ENCODE data around the gene DHPS.
"Not testable (repeated sequence)": the region's sequence is repeated elsewhere in the genome, so short reads cannot be mapped to it uniquely, and the experiment has no call there.

The DHPS gene

DNA sequence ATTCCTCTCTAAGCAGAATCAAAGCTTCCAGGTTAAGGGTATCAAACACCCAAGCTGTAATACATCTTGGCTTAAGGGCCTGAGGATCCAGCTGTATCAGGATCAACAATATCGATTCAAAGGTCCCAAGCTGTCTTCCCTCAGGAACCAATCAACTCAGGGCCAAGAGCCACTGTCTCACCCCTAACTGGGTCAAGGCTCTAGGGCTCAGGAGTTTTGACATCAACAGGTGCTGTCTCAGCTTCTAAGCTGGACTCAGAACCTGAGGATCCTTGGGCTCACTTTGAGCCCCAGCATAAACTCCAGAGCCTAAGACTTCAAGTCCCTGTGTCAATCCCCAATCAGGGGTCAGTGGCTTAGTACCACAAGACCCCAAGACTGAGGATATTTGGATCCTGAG is 13.8 kb upstream of the DHPS start:
- TF ChIP-seq PAX5 (IDR thresholded peaks at IDR 0.05; ENCODE audit: insufficient read depth, low read length, severe bottlenecking) (no peak), TAF1 (IDR thresholded peaks at IDR 0.05; ENCODE audit: low read depth, low read length) (no peak), POLR2A (IDR thresholded peaks at IDR 0.05; ENCODE audit: low read depth, low read length) (no peak), POLR2AphosphoS5 (IDR thresholded peaks at IDR 0.05; ENCODE audit: low read depth, low read length) (no peak), POU2F2 (IDR thresholded peaks at IDR 0.05; ENCODE audit: low read depth, low read length) (no peak), SPI1 (IDR thresholded peaks at IDR 0.05; ENCODE audit: low read depth, low read length) (no peak)
- DNase-seq (ENCODE audit: insufficient read length, low spot score) (no peak), FAIRE-seq (no peak)

DNA sequence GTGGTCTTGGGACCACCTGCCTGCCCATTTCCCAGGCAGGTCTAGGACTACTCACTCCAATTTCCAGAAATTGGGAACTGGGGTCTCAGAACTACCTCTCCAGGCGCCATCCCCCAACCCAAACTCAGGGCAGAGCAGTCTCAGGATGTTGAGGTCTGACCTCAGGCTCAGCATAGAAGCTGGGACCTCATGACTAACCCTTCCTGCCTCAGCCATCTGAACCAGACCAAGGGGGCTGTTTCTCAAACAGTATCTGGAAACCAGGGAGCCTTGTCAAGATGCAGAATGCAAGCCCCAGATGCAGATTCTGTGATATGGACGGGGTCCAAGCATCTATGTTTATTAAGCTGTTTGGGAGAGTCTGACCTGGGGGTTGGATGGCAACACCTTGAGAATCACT is 13.4 kb upstream of the DHPS start:
- FAIRE-seq = no peak
- DNase-seq (ENCODE audit: insufficient read length, low spot score) = no peak
- TF ChIP-seq TAF1 (IDR thresholded peaks at IDR 0.05; ENCODE audit: low read depth, low read length) (no peak), POLR2AphosphoS5 (IDR thresholded peaks at IDR 0.05; ENCODE audit: low read depth, low read length) (no peak), POU2F2 (IDR thresholded peaks at IDR 0.05; ENCODE audit: low read depth, low read length) (no peak), SPI1 (IDR thresholded peaks at IDR 0.05; ENCODE audit: low read depth, low read length) (no peak), POLR2A (IDR thresholded peaks at IDR 0.05; ENCODE audit: low read depth, low read length) (no peak), PAX5 (IDR thresholded peaks at IDR 0.05; ENCODE audit: insufficient read depth, low read length, severe bottlenecking) (no peak)

DNA sequence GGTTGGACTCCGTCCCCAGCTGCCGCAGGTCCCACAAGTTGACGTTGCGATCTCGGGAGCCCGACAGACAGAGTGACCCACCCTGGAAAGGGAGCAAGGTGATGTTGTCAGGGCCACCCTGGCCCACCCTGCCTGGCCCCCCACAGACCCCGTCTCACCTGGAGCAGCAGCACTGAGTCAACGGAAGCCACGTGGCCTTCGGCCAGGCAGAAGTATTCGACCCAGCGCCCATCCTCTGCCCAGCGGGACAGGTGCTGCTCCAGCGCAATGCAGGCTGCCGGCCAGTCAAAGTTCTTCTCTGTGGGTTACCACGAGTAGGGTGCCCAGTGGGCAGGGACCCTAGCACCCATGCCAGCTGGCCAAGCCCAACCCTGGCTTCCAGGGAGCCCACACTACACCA is 13.0 kb upstream of the DHPS start:
- DNase-seq (ENCODE audit: insufficient read length, low spot score) (no peak), FAIRE-seq (no peak)
- TF ChIP-seq TAF1 (IDR thresholded peaks at IDR 0.05; ENCODE audit: low read depth, low read length) (no peak), POU2F2 (IDR thresholded peaks at IDR 0.05; ENCODE audit: low read depth, low read length) (no peak), POLR2AphosphoS5 (IDR thresholded peaks at IDR 0.05; ENCODE audit: low read depth, low read length) (no peak), POLR2A (IDR thresholded peaks at IDR 0.05; ENCODE audit: low read depth, low read length) (no peak), SPI1 (IDR thresholded peaks at IDR 0.05; ENCODE audit: low read depth, low read length) (no peak), PAX5 (IDR thresholded peaks at IDR 0.05; ENCODE audit: insufficient read depth, low read length, severe bottlenecking) (no peak)

DNA sequence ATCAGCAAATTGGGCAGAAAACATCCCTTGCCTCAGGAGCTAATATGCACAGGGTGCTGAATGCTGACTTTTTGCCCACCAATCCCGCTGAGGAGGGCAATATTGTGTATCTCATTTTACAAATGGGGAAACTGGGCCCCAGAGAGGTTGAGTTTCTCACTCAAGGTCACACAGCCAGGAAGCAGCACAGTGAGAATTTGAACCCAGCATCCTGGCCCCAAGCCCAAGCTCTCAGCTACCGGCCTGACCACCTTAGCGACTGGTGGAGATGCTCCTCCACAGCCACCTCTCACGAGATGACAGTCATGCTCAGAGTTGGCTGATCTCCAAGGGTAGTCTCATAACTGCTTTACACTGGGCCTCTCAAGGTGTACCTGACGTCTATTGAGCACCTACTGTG is 11.3 kb upstream of the DHPS start:
- no peak for FAIRE-seq
- no peak for DNase-seq (ENCODE audit: insufficient read length, low spot score)
- no peak for TF ChIP-seq POU2F2 (IDR thresholded peaks at IDR 0.05; ENCODE audit: low read depth, low read length)
- no peak for TF ChIP-seq TAF1 (IDR thresholded peaks at IDR 0.05; ENCODE audit: low read depth, low read length)
- TF ChIP-seq POLR2A (IDR thresholded peaks at IDR 0.05; ENCODE audit: low read depth, low read length) = no peak
- no peak for TF ChIP-seq PAX5 (IDR thresholded peaks at IDR 0.05; ENCODE audit: insufficient read depth, low read length, severe bottlenecking)
- TF ChIP-seq POLR2AphosphoS5 (IDR thresholded peaks at IDR 0.05; ENCODE audit: low read depth, low read length) = no peak
- TF ChIP-seq SPI1 (IDR thresholded peaks at IDR 0.05; ENCODE audit: low read depth, low read length) = no peak

DNA sequence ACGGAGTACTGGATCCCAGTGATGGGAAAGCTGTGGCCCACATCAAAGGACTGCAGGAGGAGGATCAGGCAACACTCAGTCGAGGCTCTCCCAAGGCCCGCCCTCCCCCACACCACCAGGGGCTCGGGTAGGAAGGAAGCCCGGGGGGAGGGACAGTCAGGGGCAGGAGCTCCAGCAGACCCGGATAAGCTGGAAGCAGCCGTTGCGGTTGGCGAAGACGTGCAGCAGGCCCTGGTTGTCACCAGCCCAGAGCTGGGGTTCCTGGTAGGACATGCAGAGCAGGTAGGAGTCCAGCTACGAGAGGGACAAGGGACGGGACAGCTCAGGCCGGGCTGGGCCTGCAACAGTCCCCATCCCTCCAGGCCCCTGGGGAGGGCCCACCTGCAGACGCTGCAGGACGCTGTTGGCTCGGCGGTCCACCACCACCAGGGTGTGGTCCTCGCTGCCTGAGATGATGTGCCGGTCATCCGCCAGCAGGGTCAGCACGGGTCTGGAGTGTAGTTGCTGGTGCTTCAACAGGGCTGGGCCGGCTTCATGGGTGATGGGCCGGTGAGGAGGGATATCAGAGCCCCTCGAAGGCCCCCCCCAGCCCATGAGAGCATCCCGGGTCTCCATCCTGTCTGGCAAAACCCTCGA is 8.0 kb upstream of the DHPS start:
- no peak for FAIRE-seq
- TF ChIP-seq PAX5 (IDR thresholded peaks at IDR 0.05; ENCODE audit: insufficient read depth, low read length, severe bottlenecking) (no peak), POU2F2 (IDR thresholded peaks at IDR 0.05; ENCODE audit: low read depth, low read length) (no peak), POLR2A (IDR thresholded peaks at IDR 0.05; ENCODE audit: low read depth, low read length) (no peak), SPI1 (IDR thresholded peaks at IDR 0.05; ENCODE audit: low read depth, low read length) (no peak), TAF1 (IDR thresholded peaks at IDR 0.05; ENCODE audit: low read depth, low read length) (no peak), POLR2AphosphoS5 (IDR thresholded peaks at IDR 0.05; ENCODE audit: low read depth, low read length) (no peak)
- DNase-seq (ENCODE audit: insufficient read length, low spot score) = no peak

DNA sequence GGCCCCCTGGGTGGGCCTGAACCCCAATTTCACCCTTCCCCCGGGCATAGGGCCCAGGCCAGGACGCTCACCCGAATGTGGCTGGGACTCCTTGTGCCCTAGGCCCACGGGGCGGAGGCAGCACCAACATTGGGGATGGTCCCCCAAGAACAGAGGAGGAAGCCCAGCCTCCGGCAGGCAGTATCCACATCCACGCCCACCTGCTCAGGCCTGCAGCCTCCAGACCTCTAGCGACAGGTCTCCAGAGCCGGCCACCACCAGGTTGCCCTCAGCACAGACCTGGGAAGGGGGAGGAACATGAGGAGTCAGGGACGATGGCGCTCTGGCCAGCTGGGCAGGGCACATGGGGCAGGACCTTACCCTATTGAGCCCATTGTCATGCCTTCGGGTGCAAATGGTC is 7.3 kb upstream of the DHPS start:
- TF ChIP-seq TAF1 (IDR thresholded peaks at IDR 0.05; ENCODE audit: low read depth, low read length) = no peak
- no peak for TF ChIP-seq PAX5 (IDR thresholded peaks at IDR 0.05; ENCODE audit: insufficient read depth, low read length, severe bottlenecking)
- no peak for TF ChIP-seq POLR2AphosphoS5 (IDR thresholded peaks at IDR 0.05; ENCODE audit: low read depth, low read length)
- TF ChIP-seq SPI1 (IDR thresholded peaks at IDR 0.05; ENCODE audit: low read depth, low read length) = no peak
- no peak for TF ChIP-seq POU2F2 (IDR thresholded peaks at IDR 0.05; ENCODE audit: low read depth, low read length)
- TF ChIP-seq POLR2A (IDR thresholded peaks at IDR 0.05; ENCODE audit: low read depth, low read length) = no peak
- no peak for DNase-seq (ENCODE audit: insufficient read length, low spot score)
- FAIRE-seq = no peak

DNA sequence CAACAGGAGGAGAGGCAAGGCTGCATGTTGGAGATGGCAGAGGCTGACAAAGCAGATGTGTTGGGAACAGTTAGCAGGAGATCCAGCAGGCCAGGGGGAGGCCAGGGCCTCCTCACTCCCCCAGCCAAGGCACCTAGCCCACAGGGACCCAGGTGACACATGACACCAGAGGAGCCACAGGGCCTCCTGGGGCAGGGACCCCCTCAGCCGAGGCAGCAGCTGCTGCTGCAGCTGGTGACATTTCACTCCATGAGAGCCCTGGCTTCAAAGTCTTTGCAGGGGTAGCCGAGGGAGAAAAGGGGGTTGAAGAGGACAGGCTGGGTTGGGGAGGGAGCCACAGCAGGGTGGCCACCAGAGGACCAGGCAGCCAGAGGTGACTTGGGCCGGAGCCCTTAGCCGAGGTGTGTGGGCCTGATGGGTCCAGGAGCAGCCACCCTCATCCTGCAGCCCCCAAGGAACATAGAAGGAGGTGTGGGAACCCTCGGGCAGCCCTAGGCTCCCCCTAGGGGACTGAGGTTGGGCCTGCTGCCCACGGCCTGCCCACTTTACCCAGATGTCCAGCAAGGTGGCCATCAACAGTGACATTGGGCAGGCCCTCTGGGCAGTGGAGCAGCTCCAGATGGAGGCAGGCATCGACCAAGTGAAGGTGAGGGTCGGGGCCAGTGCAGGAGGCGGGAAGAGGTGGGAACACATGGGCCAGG is 6.0 kb upstream of the DHPS start, which contains the start of gene GNG14:
TSS of gene GNG14 (plus strand) at position 503 of the 701 bp plus-strand sequence. CDS start at position 554, 51 bp downstream.
- TF ChIP-seq POLR2AphosphoS5 (IDR thresholded peaks at IDR 0.05; ENCODE audit: low read depth, low read length) (no peak), PAX5 (IDR thresholded peaks at IDR 0.05; ENCODE audit: insufficient read depth, low read length, severe bottlenecking) (no peak)
- FAIRE-seq = no peak

DNA sequence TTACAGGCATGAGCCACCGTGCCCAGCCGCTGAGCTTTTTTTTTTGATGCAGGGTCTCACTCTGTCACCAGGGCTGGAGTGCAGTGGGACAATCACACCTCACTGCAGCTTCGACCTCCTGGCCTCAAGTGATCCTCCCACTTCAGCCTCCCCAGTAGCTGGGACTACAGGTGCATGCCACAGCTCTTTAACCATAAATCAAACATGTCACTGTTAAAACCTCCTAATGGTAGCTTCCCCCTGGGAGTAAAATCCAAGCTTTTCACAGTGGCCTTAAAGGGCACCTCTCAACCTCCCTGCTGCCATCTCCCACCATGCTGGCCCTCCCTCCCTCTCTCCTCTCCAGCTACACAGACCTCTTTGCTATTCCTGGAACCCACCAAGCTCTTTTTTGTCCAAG is 4.2 kb upstream of the DHPS start:
- FAIRE-seq = no peak
- no peak for DNase-seq (ENCODE audit: insufficient read length, low spot score)
- no peak for TF ChIP-seq SPI1 (IDR thresholded peaks at IDR 0.05; ENCODE audit: low read depth, low read length)

More for the DNA sequence above, 6.0 kb upstream of the DHPS start, which contains the start of gene GNG14:
- DNase-seq (ENCODE audit: insufficient read length, low spot score) = no peak

DNA sequence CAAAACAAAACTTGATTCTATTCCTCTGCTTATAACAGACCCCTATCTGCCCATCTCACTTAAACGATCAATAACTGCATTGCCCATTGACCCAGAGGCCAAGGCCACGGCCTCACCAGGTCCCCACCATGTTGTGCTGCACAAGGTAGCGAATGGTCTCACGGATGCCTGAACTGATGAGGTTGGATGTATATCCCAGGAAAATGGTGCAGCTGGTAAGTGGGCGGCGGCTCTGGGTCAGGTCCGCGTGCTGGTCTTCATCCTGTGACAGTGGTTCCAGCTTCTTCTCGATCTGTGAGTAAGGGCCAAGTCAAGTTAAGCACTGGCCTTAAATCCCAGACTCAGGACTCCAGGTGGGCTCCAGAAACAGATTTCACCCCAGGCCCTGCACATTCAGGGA is 1.6 kb downstream of the DHPS start:
- DNase-seq (ENCODE audit: insufficient read length, low spot score) (no peak), FAIRE-seq (no peak)
- TF ChIP-seq POLR2AphosphoS5 (IDR thresholded peaks at IDR 0.05; ENCODE audit: low read depth, low read length) (no peak), TAF1 (IDR thresholded peaks at IDR 0.05; ENCODE audit: low read depth, low read length) (no peak), POLR2A (IDR thresholded peaks at IDR 0.05; ENCODE audit: low read depth, low read length) (no peak), PAX5 (IDR thresholded peaks at IDR 0.05; ENCODE audit: insufficient read depth, low read length, severe bottlenecking) (no peak), SPI1 (IDR thresholded peaks at IDR 0.05; ENCODE audit: low read depth, low read length) (no peak), POU2F2 (IDR thresholded peaks at IDR 0.05; ENCODE audit: low read depth, low read length) (no peak)

DNA sequence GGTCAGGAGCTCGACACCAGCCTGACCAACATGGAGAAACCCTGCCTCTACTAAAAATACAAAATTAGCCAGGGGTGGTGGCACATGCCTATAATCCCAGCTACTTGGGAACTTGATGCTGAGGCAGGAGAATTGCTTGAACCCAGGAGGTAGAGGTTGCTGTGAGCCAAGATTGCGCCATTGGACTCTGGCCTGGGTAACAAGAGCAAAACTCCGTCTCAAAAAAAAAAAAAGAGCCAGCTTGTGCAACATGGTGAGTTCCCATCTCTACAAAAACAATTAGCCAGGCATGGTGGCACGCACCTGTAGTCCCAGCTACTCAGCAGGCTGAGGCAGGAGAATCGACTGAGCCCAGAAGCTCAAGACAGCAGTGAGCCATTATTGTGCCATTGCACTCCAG is 3.6 kb downstream of the DHPS start:
- FAIRE-seq; DNase-seq (ENCODE audit: insufficient read length, low spot score): not testable (repeated sequence)
